GM21515 (cell line): ENCODE measurements around the gene AP3B1.

Experiments used
- ATAC-seq: cut with Tn5 transposase; IDR thresholded peaks from one replicate; pipeline ENCODE4 v1.9.1; 2021; ENCODE audit not compliant: unreplicated experiment

AP3B1 gene

GRCh38 chr5:78006449-78006848 lies 288.0 kb downstream of the AP3B1 start:
- ATAC-seq = no peak

- no peak for ATAC-seq
These were observed 289.3 kb downstream of the AP3B1 start for GRCh38 chr5:78005021-78005785.

- ATAC-seq = no peak
These were observed 289.9 kb downstream of the AP3B1 start for GRCh38 chr5:78004559-78004958.

- ATAC-seq = no peak
These were observed 290.6 kb downstream of the AP3B1 start for GRCh38 chr5:78003919-78004318.

GRCh38 chr5:78003450-78003849 lies 291.0 kb downstream of the AP3B1 start:
- ATAC-seq = no peak

GRCh38 chr5:78002690-78003089 lies 291.8 kb downstream of the AP3B1 start:
- no peak for ATAC-seq

- ATAC-seq = no peak
These were observed 293.3 kb downstream of the AP3B1 start for GRCh38 chr5:78001197-78001596.

- ATAC-seq = no peak
These were observed 294.3 kb downstream of the AP3B1 start for GRCh38 chr5:78000191-78000590.

- ATAC-seq = no peak
These were observed 295.1 kb downstream of the AP3B1 start for GRCh38 chr5:77999399-77999798.

GRCh38 chr5:77996943-77997342 lies 297.6 kb downstream of the AP3B1 start:
- no peak for ATAC-seq

GRCh38 chr5:77995793-77996409 lies 298.6 kb downstream of the AP3B1 start:
- no peak for ATAC-seq

- ATAC-seq = no peak
These were observed 299.6 kb downstream of the AP3B1 start for GRCh38 chr5:77994943-77995342.

GRCh38 chr5:77993855-77994318 lies 300.6 kb downstream of the AP3B1 start:
- no peak for ATAC-seq

- ATAC-seq = no peak
These were observed 301.2 kb downstream of the AP3B1 start for GRCh38 chr5:77993141-77993854.

- ATAC-seq = no peak
These were observed 303.4 kb downstream of the AP3B1 start for GRCh38 chr5:77991084-77991483.

- no peak for ATAC-seq
These were observed 304.5 kb downstream of the AP3B1 start for GRCh38 chr5:77990020-77990419.

GRCh38 chr5:77987988-77988387 lies 306.5 kb downstream of the AP3B1 start:
- ATAC-seq = no peak

GRCh38 chr5:77987331-77987730 lies 307.2 kb downstream of the AP3B1 start:
- ATAC-seq = no peak

- ATAC-seq = no peak
These were observed 308.2 kb downstream of the AP3B1 start for GRCh38 chr5:77986261-77986660.

GRCh38 chr5:77985247-77985646 lies 309.3 kb downstream of the AP3B1 start:
- no peak for ATAC-seq

- ATAC-seq = no peak
These were observed 309.9 kb downstream of the AP3B1 start for GRCh38 chr5:77984587-77984986.
